Mesenchymal stem cell (in vitro differentiated cells and primary cell): ENCODE measurements around the gene TRPV5.

Experiments
- DNase-seq: peaks from one replicate; pipeline ENCODE4 v3.0.0-alpha.2; 2013
- H2AFZ ChIP-seq: one replicate; pipeline ENCODE4 v1.6.1; 2013; ENCODE audit warnings: low read depth, mild to moderate bottlenecking, control low read depth, inconsistent platforms, low read length, moderate library complexity
- H2AK5ac ChIP-seq: 2 replicates; pipeline ENCODE4 v1.6.1; 2013; ENCODE audit warnings: low read length, moderate library complexity, mild to moderate bottlenecking, inconsistent platforms; ENCODE audit not compliant: severe bottlenecking
- H2BK120ac ChIP-seq: one replicate; pipeline ENCODE4 v1.6.1; 2013; ENCODE audit warnings: low read depth, mild to moderate bottlenecking, inconsistent platforms, low read length, moderate library complexity
- H2BK12ac ChIP-seq, 2 experiments: one replicate each; pipeline ENCODE4 v1.6.1; 2013; ENCODE audit warnings: inconsistent platforms in 2 of 2, low read length in 2 of 2, mild to moderate bottlenecking in 2 of 2, moderate library complexity in 2 of 2, control low read depth in 1 of 2
- H2BK15ac ChIP-seq: one replicate; pipeline ENCODE4 v1.6.1; 2013; ENCODE audit warnings: mild to moderate bottlenecking, low read depth, inconsistent platforms; ENCODE audit not compliant: poor library complexity, severe bottlenecking
- H2BK5ac ChIP-seq: 2 replicates; pipeline ENCODE4 v1.6.1; 2013; ENCODE audit warnings: low read depth, mild to moderate bottlenecking, low read length, control low read depth, inconsistent platforms; ENCODE audit not compliant: poor library complexity, severe bottlenecking
- H3K14ac ChIP-seq, 2 experiments: one replicate each; pipeline ENCODE4 v1.6.1; 2013; ENCODE audit warnings: inconsistent platforms in 2 of 2, low read length in 2 of 2, control low read depth in 1 of 2, mild to moderate bottlenecking in 1 of 2, moderate library complexity in 1 of 2
- H3K18ac ChIP-seq, 2 experiments: one replicate each; pipeline ENCODE4 v1.6.1; 2013; ENCODE audit warnings: inconsistent platforms in 2 of 2, low read length in 2 of 2, control low read depth in 1 of 2, low read depth in 1 of 2, mild to moderate bottlenecking in 1 of 2
- H3K23ac ChIP-seq, 2 experiments: one replicate each; pipeline ENCODE4 v1.6.1; 2013; ENCODE audit warnings: inconsistent platforms in 2 of 2, low read length in 2 of 2, mild to moderate bottlenecking in 2 of 2, moderate library complexity in 2 of 2, control low read depth in 1 of 2
- H3K27ac ChIP-seq: 2 replicates; pipeline ENCODE4 v1.5.1; 2013; ENCODE audit warnings: mild to moderate bottlenecking, moderate library complexity, low read length, control low read depth, inconsistent platforms; ENCODE audit not compliant: poor library complexity, severe bottlenecking
- H3K27me3 ChIP-seq, 2 experiments: 2 replicates each; pipeline versions ENCODE4 v1.6.1 to v1.7.0; 2013; ENCODE audit warnings: low read length in 2 of 2, mild to moderate bottlenecking in 2 of 2, moderate library complexity in 2 of 2, control low read depth in 1 of 2, inconsistent platforms in 1 of 2; ENCODE audit not compliant: control insufficient read depth in 1 of 2, insufficient read depth in 1 of 2
- H3K36me3 ChIP-seq, 2 experiments: 2 replicates each; pipeline versions ENCODE4 v1.6.1 to v1.7.0; 2013; ENCODE audit warnings: low read length in 2 of 2, control low read depth in 1 of 2, inconsistent platforms in 1 of 2, low read depth in 1 of 2, mild to moderate bottlenecking in 1 of 2; ENCODE audit not compliant: insufficient read depth in 2 of 2, control insufficient read depth in 1 of 2
- H3K4ac ChIP-seq, 2 experiments: one replicate each; pipeline ENCODE4 v1.6.1; 2013; ENCODE audit warnings: inconsistent platforms in 2 of 2, low read length in 2 of 2, mild to moderate bottlenecking in 2 of 2, moderate library complexity in 2 of 2, control low read depth in 1 of 2, low read depth in 1 of 2
- H3K4me1 ChIP-seq: 2 replicates; pipeline ENCODE4 v1.6.1; 2013; ENCODE audit warnings: low read depth, low read length, control low read depth; ENCODE audit not compliant: control insufficient read depth, insufficient read depth
- H3K4me2 ChIP-seq: 2 replicates; pipeline ENCODE4 v1.6.1; 2013; ENCODE audit warnings: low read length, mild to moderate bottlenecking, inconsistent platforms; ENCODE audit not compliant: poor library complexity, severe bottlenecking
- H3K4me3 ChIP-seq, 2 experiments: 2 replicates each; pipeline versions ENCODE4 v1.5.1 to v1.7.0; 2013; ENCODE audit warnings: low read length in 2 of 2, mild to moderate bottlenecking in 2 of 2, control low read depth in 1 of 2, low read depth in 1 of 2; ENCODE audit not compliant: insufficient read depth in 1 of 2
- H3K79me1 ChIP-seq: replicated peaks from 2 replicates; pipeline ENCODE4 v1.6.1; 2013; ENCODE audit warnings: mild to moderate bottlenecking, control low read depth, low read length, inconsistent platforms; ENCODE audit not compliant: poor library complexity, severe bottlenecking
- H3K9ac ChIP-seq: 2 replicates; pipeline ENCODE4 v1.7.0; 2013; ENCODE audit warnings: mild to moderate bottlenecking, low read length, moderate library complexity
- H3K9me3 ChIP-seq: 2 replicates; pipeline ENCODE4 v1.7.0; 2013; ENCODE audit warnings: mild to moderate bottlenecking, low read length; ENCODE audit not compliant: control insufficient read depth
- H4K8ac ChIP-seq: one replicate; pipeline ENCODE4 v1.6.1; 2013; ENCODE audit warnings: inconsistent platforms, mild to moderate bottlenecking, low read length, moderate library complexity
- H4K91ac ChIP-seq: one replicate; pipeline ENCODE4 v1.6.1; 2013; ENCODE audit warnings: mild to moderate bottlenecking, low read length, inconsistent platforms
- WGBS: methylation state at CpG from one replicate; pipeline ENCODE4 v1.1.7; 2013; ENCODE audit warnings: mixed read lengths; 5-methylcytosine and 5-hydroxymethylcytosine counted together

TRPV5 gene

GRCh38 chr7:142876236-142876960 is 57.1 kb downstream of the TRPV5 start:
- Histone ChIP-seq H3K9me3 (no peaks in the 10 kb centered on the region), H3K4me1 (no peaks in the 10 kb centered on the region), H3K23ac (no peak overlapping the region), H3K4me2 (no peak overlapping the region), H2BK15ac (no peak overlapping the region), H2BK12ac (no peak overlapping the region), H3K4ac (no peak overlapping the region), H2BK120ac (no peak overlapping the region), H4K91ac (no peak overlapping the region), H3K27me3 (peaks cover 10 to 53% of the 10 kb centered on the region in 2 experiments), H3K36me3 (no peaks in the 10 kb centered on the region), H3K27ac (no peak overlapping the region), H4K8ac (no peak overlapping the region), H3K18ac (no peak overlapping the region), H3K79me1 (no peaks in the 10 kb centered on the region), H2AK5ac (no peak overlapping the region), H2AFZ (no peak overlapping the region), H3K14ac (no peak overlapping the region), H3K9ac (no peak overlapping the region), H3K4me3 (no peak overlapping the region), H2BK5ac (no peak overlapping the region)
- no peak for DNase-seq
- 76% methylated on average over 6 of the region's 9 CpGs for WGBS

DNA sequence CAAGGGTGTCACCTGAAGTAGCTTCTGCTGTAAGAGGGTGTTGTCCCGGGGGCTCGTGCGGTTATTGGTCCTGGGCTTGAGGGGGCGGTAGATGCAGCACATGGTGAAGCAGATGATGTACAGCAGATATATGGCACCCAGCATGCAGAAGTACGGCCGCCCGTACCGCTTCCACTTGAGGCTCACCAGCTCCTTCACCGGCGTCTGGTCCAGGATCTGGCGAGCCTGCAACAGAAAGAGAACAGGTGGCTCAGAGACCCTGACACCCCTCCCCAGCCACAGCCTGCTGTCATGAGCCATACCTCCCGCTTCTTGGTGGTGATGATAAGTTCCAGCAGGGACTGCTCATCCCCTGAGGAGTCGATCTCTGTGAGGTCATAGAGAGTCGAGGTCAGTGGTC is 58.1 kb downstream of the TRPV5 start:
- Histone ChIP-seq H3K9me3 (no peaks in the 10 kb centered on the region), H2BK5ac (no peak overlapping the region), H3K4me3 (no peak overlapping the region), H2BK15ac (no peak overlapping the region), H2AK5ac (no peak overlapping the region), H2AFZ (no peak overlapping the region), H2BK120ac (no peak overlapping the region), H3K27me3 (peaks cover 10 to 45% of the 10 kb centered on the region in 2 experiments), H4K8ac (no peak overlapping the region), H4K91ac (no peak overlapping the region), H3K23ac (no peak overlapping the region), H3K4me1 (no peaks in the 10 kb centered on the region), H3K4ac (no peak overlapping the region), H2BK12ac (no peak overlapping the region), H3K36me3 (no peaks in the 10 kb centered on the region), H3K27ac (no peak overlapping the region), H3K79me1 (no peaks in the 10 kb centered on the region), H3K9ac (no peak overlapping the region), H3K4me2 (no peak overlapping the region), H3K14ac (no peak overlapping the region), H3K18ac (no peak overlapping the region)
- DNase-seq, result no peak
- 87% methylated on average over 14 of the region's 14 CpGs for WGBS

DNA sequence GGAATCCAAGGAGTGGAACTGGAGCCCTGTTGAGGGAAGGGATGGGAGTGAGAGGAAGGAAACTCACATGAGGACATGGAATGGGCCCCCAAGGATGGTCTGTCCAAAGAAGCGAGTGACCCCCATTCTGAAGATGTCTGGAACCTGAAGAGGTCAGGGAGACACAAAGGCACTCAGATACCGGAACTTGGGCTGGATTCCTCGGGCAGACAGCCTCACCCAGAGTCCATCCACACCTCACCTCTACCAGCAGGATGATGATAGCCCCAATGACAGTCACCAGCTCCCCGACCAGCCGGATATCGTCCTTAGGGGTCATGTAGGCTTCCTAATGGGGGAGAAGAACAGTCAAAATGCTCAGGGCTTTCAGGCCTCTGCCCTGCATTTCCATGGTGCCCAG is 58.7 kb downstream of the TRPV5 start:
- no peak overlapping the region for H3K14ac ChIP-seq
- H2AFZ ChIP-seq, result no peak overlapping the region
- no peak overlapping the region for H4K91ac ChIP-seq
- H3K9ac ChIP-seq, result no peak overlapping the region
- H4K8ac ChIP-seq, result no peak overlapping the region
- H2BK5ac ChIP-seq, result no peak overlapping the region
- no peaks in the 10 kb centered on the region for H3K4me1 ChIP-seq
- no peak overlapping the region for H3K4me2 ChIP-seq
- no peaks in the 10 kb centered on the region for H3K79me1 ChIP-seq
- H3K36me3 ChIP-seq, result no peaks in the 10 kb centered on the region
- H3K23ac ChIP-seq, result no peak overlapping the region
- no peak overlapping the region for H2BK120ac ChIP-seq
- H2BK12ac ChIP-seq, result no peak overlapping the region
- H3K4ac ChIP-seq, result no peak overlapping the region
- H3K4me3 ChIP-seq, result no peak overlapping the region
- H3K9me3 ChIP-seq, result no peaks in the 10 kb centered on the region
- no peak overlapping the region for H3K27ac ChIP-seq
- H2BK15ac ChIP-seq, result no peak overlapping the region
- H3K18ac ChIP-seq, result no peak overlapping the region
- WGBS, result 74% methylated on average over 6 of the region's 6 CpGs
- no peak for DNase-seq
- no peak overlapping the region for H2AK5ac ChIP-seq
- H3K27me3 ChIP-seq, result peaks cover 5 to 38% of the 10 kb centered on the region in 2 experiments

- H3K14ac ChIP-seq, result no peak overlapping the region
- no peak overlapping the region for H2BK15ac ChIP-seq
- H3K4me2 ChIP-seq, result no peak overlapping the region
- H3K4ac ChIP-seq, result no peak overlapping the region
- H3K9ac ChIP-seq, result no peak overlapping the region
- no peak overlapping the region for H3K18ac ChIP-seq
- no peaks in the 10 kb centered on the region for H3K79me1 ChIP-seq
- no peak overlapping the region for H3K27ac ChIP-seq
- H4K8ac ChIP-seq, result no peak overlapping the region
- no peak overlapping the region for H2BK12ac ChIP-seq
- H3K4me1 ChIP-seq, result no peaks in the 10 kb centered on the region
- H3K36me3 ChIP-seq, result no peaks in the 10 kb centered on the region
- DNase-seq, result no peak
- H2BK120ac ChIP-seq, result no peak overlapping the region
- H3K23ac ChIP-seq, result no peak overlapping the region
- H3K9me3 ChIP-seq, result no peaks in the 10 kb centered on the region
- H4K91ac ChIP-seq, result no peak overlapping the region
- no peak overlapping the region for H2BK5ac ChIP-seq
- no peak overlapping the region for H3K4me3 ChIP-seq
- 86% methylated on average over 7 of the region's 7 CpGs for WGBS
- H3K27me3 ChIP-seq, result peaks cover under 1 to 34% of the 10 kb centered on the region in 2 experiments
- H2AK5ac ChIP-seq, result no peak overlapping the region
- no peak overlapping the region for H2AFZ ChIP-seq
Observed at GRCh38 chr7:142874409-142874808, 59.1 kb downstream of the TRPV5 start.
